K562 (cell line): ENCODE data around the gene DAPK3. TPM values are rescaled to one million over a fixed set of nuclear protein-coding genes. Genes with fewer than 3 reads are reported as not detected.
A peak's percentile ranks its signal among the peaks of the same experiment; 100 is the strongest.

Source experiments
- ATAC-seq: fragments of 200-7000 bp; cut with Tn5 transposase; 3 replicates; pipeline ENCODE4 v1.9.1; 2020; ENCODE audit warnings: moderate library complexity
- BruUV-seq: library from RNA; stranded (reverse); fragments of 400-500 nt; replicated peaks from 2 replicates; lab custom pipeline; 2021; lab: Mats Ljungman, UMichigan
- CTCF ChIA-PET: fragments of 300-600 bp; formaldehyde crosslinking; extraction: SDS; loops from one replicate; lab custom pipeline; 2021; ENCODE audit warnings: low intra/inter-chr PET ratio; lab: Yijun Ruan, JAX
- POLR2A ChIA-PET: fragments of 300-600, 350-650 bp; sonication (Branson Sonifier 250); formaldehyde crosslinking; extraction: SDS; loops from one replicate; lab custom pipeline; 2021; ENCODE audit warnings: antibody characterized with exemption, inconsistent platforms; lab: Yijun Ruan, JAX
- DNase-seq, 4 experiments: peaks; one replicate each; pipeline versions ENCODE4 v3.0.0 to v3.0.0-alpha.2; 2011 to 2018; ENCODE audit warnings: low spot score in 3 of 4, mixed read lengths in 3 of 4; ENCODE audit errors: extremely low read depth in 1 of 4
- FAIRE-seq: peaks from 2 replicates; lab custom pipeline; 2011; peaks lifted over from hg19 to GRCh38; lab: Jason Lieb, UNC
- H2AFZ ChIP-seq: 2 replicates; pipeline ENCODE4 v1.6.0; 2011; ENCODE audit warnings: low read depth, low read length, control low read depth, inconsistent platforms
- H3K27ac ChIP-seq: fragments of 200-600 bp; 3 replicates; pipeline ENCODE4 v1.8.0; 2011; ENCODE audit warnings: low read depth, mild to moderate bottlenecking, control low read depth, inconsistent platforms, low read length, moderate library complexity, mixed read lengths; ENCODE audit errors: extremely low read depth
- H3K27me3 ChIP-seq, 2 experiments: fragments of 300-600 bp in 1 of 2; 2 replicates in 1 of 2; 3 replicates in 1 of 2; pipeline versions ENCODE4 v1.6.0 to v1.8.0; 2011; ENCODE audit warnings: inconsistent platforms in 2 of 2, low read length in 2 of 2, mild to moderate bottlenecking in 1 of 2, mixed read lengths in 1 of 2, moderate library complexity in 1 of 2; ENCODE audit not compliant: control insufficient read depth in 2 of 2, insufficient read depth in 2 of 2
- H3K36me3 ChIP-seq: fragments of 300-600 bp; 3 replicates; pipeline ENCODE4 v1.8.0; 2011; ENCODE audit warnings: mild to moderate bottlenecking, low read length, inconsistent platforms; ENCODE audit not compliant: control insufficient read depth, insufficient read depth
- H3K4me1 ChIP-seq, 2 experiments: fragments of 200-600 bp in 1 of 2; replicated peaks in 1 of 2; 2 replicates in 1 of 2; 3 replicates in 1 of 2; pipeline versions ENCODE4 v1.5.1 to v1.8.0; 2011; ENCODE audit warnings: inconsistent platforms in 2 of 2, low read length in 2 of 2, mild to moderate bottlenecking in 1 of 2, mixed read lengths in 1 of 2, moderate library complexity in 1 of 2; ENCODE audit not compliant: control insufficient read depth in 2 of 2, insufficient read depth in 2 of 2
- H3K4me2 ChIP-seq: 2 replicates; pipeline ENCODE4 v1.6.1; 2011; ENCODE audit warnings: low read length, control low read depth, inconsistent platforms, mixed read lengths; ENCODE audit not compliant: insufficient read depth
- H3K4me3 ChIP-seq: fragments of 200-600 bp; sonication (generic), shearing (Covaris generic); 2 replicates; pipeline ENCODE4 v1.5.1; 2016; ENCODE audit warnings: control low read depth, inconsistent platforms
- H3K79me2 ChIP-seq: fragments of 200-600 bp; 3 replicates; pipeline ENCODE4 v1.8.0; 2011; ENCODE audit warnings: low read length, inconsistent platforms; ENCODE audit not compliant: control insufficient read depth, insufficient read depth
- H3K9ac ChIP-seq, 2 experiments: 2 replicates each; pipeline versions ENCODE4 v1.6.0 to v1.6.1; 2011; ENCODE audit warnings: low read depth in 2 of 2, low read length in 2 of 2, control low read depth in 1 of 2, inconsistent platforms in 1 of 2, mild to moderate bottlenecking in 1 of 2, mixed read lengths in 1 of 2; ENCODE audit not compliant: insufficient read depth in 1 of 2
- H3K9me1 ChIP-seq: one replicate; pipeline ENCODE4 v1.6.0; 2011; ENCODE audit warnings: inconsistent platforms, mild to moderate bottlenecking, low read length, moderate library complexity; ENCODE audit not compliant: control insufficient read depth, insufficient read depth
- H3K9me3 ChIP-seq: replicated peaks from 2 replicates; pipeline ENCODE4 v1.5.1; 2011; ENCODE audit warnings: low read depth, low read length, inconsistent platforms; ENCODE audit not compliant: control insufficient read depth, insufficient read depth
- H4K20me1 ChIP-seq: replicated peaks from 2 replicates; pipeline ENCODE4 v1.6.1; 2011; ENCODE audit warnings: low read length, inconsistent platforms, mixed read lengths; ENCODE audit not compliant: control insufficient read depth, insufficient read depth
- ARID2 ChIP-seq: fragments of 450-650 bp; IDR thresholded peaks from 2 replicates; pipeline ENCODE4 v1.6.1; 2017; ENCODE audit warnings: antibody characterized with exemption, mild to moderate bottlenecking
- CHD1 ChIP-seq: fragments of 200-600 bp; sonication (generic); IDR thresholded peaks from one replicate; pipeline ENCODE4 v1.6.1; 2012; ENCODE audit warnings: mild to moderate bottlenecking, moderate library complexity, low read length, inconsistent platforms
- KLF1 ChIP-seq: fragments of 450-650 bp; IDR thresholded peaks from 2 replicates; pipeline ENCODE4 v1.6.1; 2016; ENCODE audit warnings: missing genetic modification characterization, missing compliant biosample characterization
- KLF13 ChIP-seq: fragments of 450-650 bp; IDR thresholded peaks from 2 replicates; pipeline ENCODE4 v1.6.1; 2016; ENCODE audit warnings: missing genetic modification characterization, low read depth, mild to moderate bottlenecking, missing compliant biosample characterization, moderate library complexity, borderline replicate concordance
- MAX ChIP-seq: sonication (generic); formaldehyde crosslinking; IDR thresholded peaks from 2 replicates; pipeline ENCODE4 v1.9.0; 2022; ENCODE audit warnings: mild to moderate bottlenecking, missing genetic modification reagents
- NBN ChIP-seq: fragments of 450-650 bp; IDR thresholded peaks from 2 replicates; pipeline ENCODE4 v1.6.1; 2016; ENCODE audit warnings: low read depth, mild to moderate bottlenecking
- NFIC ChIP-seq: fragments of 450-650 bp; IDR thresholded peaks from 2 replicates; pipeline ENCODE4 v1.6.1; 2017; ENCODE audit warnings: mild to moderate bottlenecking, inconsistent platforms
- RBBP5 ChIP-seq: fragments of 200-600 bp; sonication (generic); IDR thresholded peaks from 2 replicates; pipeline ENCODE4 v1.6.1; 2012; ENCODE audit warnings: borderline replicate concordance, mild to moderate bottlenecking, low read length, control low read depth, inconsistent platforms; ENCODE audit not compliant: insufficient read depth, poor library complexity, severe bottlenecking
- SAP30 ChIP-seq: fragments of 200-600 bp; sonication (generic); IDR thresholded peaks from 2 replicates; pipeline ENCODE4 v1.6.1; 2012; ENCODE audit warnings: borderline replicate concordance, low read depth, mild to moderate bottlenecking, moderate library complexity, low read length, control low read depth, inconsistent platforms; ENCODE audit not compliant: insufficient read depth, poor library complexity, severe bottlenecking
- TRIM28 ChIP-seq: fragments of 450-650 bp; IDR thresholded peaks from 2 replicates; pipeline ENCODE4 v1.6.1; 2017
- YBX1 ChIP-seq: fragments of 450-650 bp; IDR thresholded peaks from 2 replicates; pipeline ENCODE4 v1.7.1; 2016; ENCODE audit warnings: mild to moderate bottlenecking
- YY1 ChIP-seq, 3 experiments: IDR thresholded peaks; 2 replicates each; pipeline ENCODE4 v1.6.1; 2011; ENCODE audit warnings: low read length in 2 of 3, mild to moderate bottlenecking in 2 of 3, moderate library complexity in 2 of 3, borderline replicate concordance in 1 of 3, control low read depth in 1 of 3, low read depth in 1 of 3; ENCODE audit not compliant: insufficient read depth in 3 of 3, insufficient replicate concordance in 2 of 3, control insufficient read depth in 1 of 3, insufficient read length in 1 of 3; ENCODE audit errors: extremely low read depth in 1 of 3
- ZC3H11A ChIP-seq: IDR thresholded peaks from 2 replicates; pipeline ENCODE4 v1.6.1; 2012; ENCODE audit warnings: low read depth, low read length, improper control_type of control experiment
- ZNF12 ChIP-seq: sonication (generic); formaldehyde crosslinking; IDR thresholded peaks from 2 replicates; pipeline ENCODE4 v1.4.0; 2020; ENCODE audit warnings: mild to moderate bottlenecking, missing genetic modification reagents
- ZNF431 ChIP-seq: sonication (generic); formaldehyde crosslinking; IDR thresholded peaks from 2 replicates; pipeline ENCODE4 v1.8.0; 2022; ENCODE audit warnings: mild to moderate bottlenecking, missing genetic modification reagents
- ZNF584 ChIP-seq: fragments of 200-800 bp; sonication (Bioruptor generic); IDR thresholded peaks from 2 replicates; pipeline ENCODE4 v1.6.1; 2016; ENCODE audit warnings: low read depth, mild to moderate bottlenecking, missing genetic modification characterization, missing compliant biosample characterization
- ZNF668 ChIP-seq: fragments of 250-450 bp; sonication (Bioruptor Pico); IDR thresholded peaks from 2 replicates; pipeline ENCODE4 v1.8.0; 2022; ENCODE audit warnings: mild to moderate bottlenecking, inconsistent platforms
- WGBS: fragments of 100-300 bp; shearing (Covaris generic); methylation state at CpG from one replicate; pipeline ENCODE4 v1.1.6; 2016; ENCODE audit warnings: low coverage, mixed read lengths; ENCODE audit not compliant: insufficient coverage; ENCODE audit errors: missing lambda C conversion rate; 5-methylcytosine and 5-hydroxymethylcytosine counted together
- in situ Hi-C: fragments of 300-500 bp; cut with MboI; formaldehyde crosslinking; loops from 4 replicates; pipeline ENCODE4 v1.15.0; 2018; ENCODE audit warnings: inconsistent platforms, mixed read lengths
- intact Hi-C: fragments of 100-400 bp; cut with micrococcal nuclease; formaldehyde crosslinking; loops from 2 replicates; pipeline ENCODE4 v1.14.2; 2022
- polyA plus RNA-seq, 8 experiments: library from polyadenylated mRNA; depleted of rRNA in 4 of 8; stranded (reverse) in 5 of 8; unstranded in 3 of 8; fragments of >200 nt; fragmentation: Nextera tagmentation in 2 of 8; fragmentation: Illumina TruSeq in 1 of 8; extraction: Ambion mirVana in 2 of 8; extraction: Trizol in 1 of 8; gene quantifications; 2 replicates each; pipeline versions ENCODE4 v1.2.1 to v1.2.3, GENCODE V29; 2011 to 2014; ENCODE audit warnings: inconsistent platforms in 1 of 8, missing spikeins in 1 of 8
- total RNA-seq, 7 experiments: library from RNA; depleted of rRNA in 6 of 7; stranded (reverse); fragments of >200 nt in 6 of 7; fragmentation: Illumina TruSeq in 2 of 7; extraction: Trizol in 2 of 7; gene quantifications; 2 replicates each; pipeline versions ENCODE4 v1.2.1 to v1.2.3, GENCODE V29; 2011 to 2021; ENCODE audit warnings: low replicate concordance in 1 of 7
- TF ChIP-seq, protein P1 (sequence below): fragments of 450-650 bp; formaldehyde crosslinking; IDR thresholded peaks from 2 replicates; pipeline ENCODE4 v1.4.0; 2022; ENCODE audit warnings: missing genetic modification characterization

The DAPK3 gene
- total and polyA plus RNA-seq, 9 of the 15 experiments (the other 6 are each of a cell fraction or from before 2014, with no cell fraction given): 0.14 to 63.4 (median 25.0) TPM

DNA sequence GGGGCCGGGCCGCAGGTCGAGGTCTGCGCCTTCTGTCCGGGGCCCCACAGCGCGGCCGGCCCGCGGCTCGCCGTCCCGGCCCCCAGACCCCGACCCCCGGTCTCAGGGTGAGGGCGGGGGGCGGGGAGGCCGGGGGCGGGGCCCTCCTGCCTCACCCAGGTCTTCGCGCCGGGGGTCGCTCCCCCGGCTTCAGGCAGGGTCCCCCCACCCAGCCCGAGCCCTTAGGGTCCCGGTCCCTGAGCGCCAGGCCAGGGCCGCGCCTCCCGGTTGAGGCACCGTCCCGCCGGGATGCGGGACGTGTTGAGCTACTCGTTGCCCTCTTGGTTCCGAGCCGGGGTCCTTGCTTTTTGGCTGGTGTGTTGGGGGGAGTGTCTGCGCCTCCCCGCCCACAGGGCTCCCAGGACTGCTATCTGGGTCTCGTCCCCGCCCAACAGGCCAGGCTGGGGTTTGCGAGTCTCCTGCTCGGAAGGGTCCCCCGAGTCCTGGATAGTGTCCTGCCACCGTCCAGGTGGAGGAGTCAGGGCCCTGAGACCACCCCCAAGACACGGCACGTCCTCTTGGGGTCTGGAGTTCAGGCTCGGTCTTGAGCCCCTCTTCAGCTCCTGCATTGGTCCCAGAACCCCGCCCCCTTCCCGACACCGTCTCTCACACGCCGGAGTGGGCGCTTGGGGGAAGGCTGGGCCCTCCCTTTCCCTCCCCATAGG, 37.1 kb upstream of the DAPK3 start:
- Histone ChIP-seq H3K9me1 (no peaks in the 10 kb centered on the region), H3K36me3 (peaks cover 22% of the 10 kb centered on the region; the same call in 1 of the 3 replicates), H3K27me3 (no peaks in the 10 kb centered on the region), H4K20me1 (peaks cover 20% of the 10 kb centered on the region), H2AFZ (peak overlapping the region; percentile 68; the same call in 1 of the 2 replicates), H3K4me2 (peak overlapping the region; percentile 96), H3K4me1 (peaks cover 22 to 60% of the 10 kb centered on the region in 2 experiments; a peak in 4 of 5 replicates), H3K4me3 (peak overlapping the region; percentile 90), H3K9me3 (no peaks in the 10 kb centered on the region), H3K9ac (peak overlapping the region; percentile 79 to 94), H3K27ac (peak overlapping the region; percentile 69; the same call in 2 of the 3 replicates), H3K79me2 (peaks cover 42% of the 10 kb centered on the region)
- CTCF ChIA-PET: interaction anchor here (0.7 kb wide), 1 partner anchor 156 kb away, joined by 3 read pairs; no protein-coding TSS in a partner anchor
- intact Hi-C loops: loop anchor here (2.0 to 5.0 kb wide), 2 partner anchors 37 to 59 kb away; partner anchors contain the start of genes DAPK3 and ZBTB7A
- BruUV-seq: no TSS peak
- in situ Hi-C loops: no loop called here
- WGBS: 2% methylated on average over 24 of the region's 55 CpGs
- POLR2A ChIA-PET: interaction anchor here (0.7 to 2.7 kb wide), 4 partner anchors 9 to 23 kb away, joined by 5 to 9 read pairs (median 5); partner anchors contain the start of gene EEF2
- ATAC-seq (peak; percentile 23; the same call in 1 of the 3 replicates), DNase-seq (peak; percentile 42 to 75 (median 68)), FAIRE-seq (peak; percentile 40)
- peak; percentile 15 for TF ChIP-seq RBBP5
- TF ChIP-seq YY1 (IDR thresholded peaks at IDR 0.05; ENCODE audit: borderline replicate concordance in 1 of 3, control insufficient read depth in 1 of 3, extremely low read depth in 1 of 3, insufficient read depth in 3 of 3, insufficient read length in 1 of 3, insufficient replicate concordance in 2 of 3, low read depth in 1 of 3, low read length in 2 of 3): no peak
- no peak for TF ChIP-seq SAP30
- TF ChIP-seq YBX1: no peak
- peak; percentile 25; the same call in 1 of the 2 replicates for TF ChIP-seq ZNF431
- TF ChIP-seq, protein P1, sequence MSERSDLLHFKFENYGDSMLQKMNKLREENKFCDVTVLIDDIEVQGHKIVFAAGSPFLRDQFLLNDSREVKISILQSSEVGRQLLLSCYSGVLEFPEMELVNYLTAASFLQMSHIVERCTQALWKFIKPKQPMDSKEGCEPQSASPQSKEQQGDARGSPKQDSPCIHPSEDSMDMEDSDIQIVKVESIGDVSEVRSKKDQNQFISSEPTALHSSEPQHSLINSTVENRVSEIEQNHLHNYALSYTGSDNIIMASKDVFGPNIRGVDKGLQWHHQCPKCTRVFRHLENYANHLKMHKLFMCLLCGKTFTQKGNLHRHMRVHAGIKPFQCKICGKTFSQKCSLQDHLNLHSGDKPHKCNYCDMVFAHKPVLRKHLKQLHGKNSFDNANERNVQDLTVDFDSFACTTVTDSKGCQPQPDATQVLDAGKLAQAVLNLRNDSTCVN: no peak
- TF ChIP-seq TRIM28: no peak
- no peak for TF ChIP-seq NFIC
- no peak for TF ChIP-seq ZNF12 (CRISPR knock-in tag)
- TF ChIP-seq ZC3H11A: no peak
- TF ChIP-seq ARID2: no peak
- 0 out of 2 replicates have a peak, but pooled peaks have one; percentile 15 for TF ChIP-seq MAX (CRISPR knock-in tag)
- no peak for TF ChIP-seq ZNF668 (CRISPR knock-in tag)
- TF ChIP-seq KLF1 (tag): no peak
- TF ChIP-seq KLF13 (tag): 0 out of 2 replicates have a peak, but pooled peaks have one; percentile 74
- peak; percentile 86 for TF ChIP-seq CHD1
- TF ChIP-seq ZNF584 (CRISPR knock-in tag): no peak
- no peak for TF ChIP-seq NBN
